ENCODE data around the gene VN1R5.

DNA sequence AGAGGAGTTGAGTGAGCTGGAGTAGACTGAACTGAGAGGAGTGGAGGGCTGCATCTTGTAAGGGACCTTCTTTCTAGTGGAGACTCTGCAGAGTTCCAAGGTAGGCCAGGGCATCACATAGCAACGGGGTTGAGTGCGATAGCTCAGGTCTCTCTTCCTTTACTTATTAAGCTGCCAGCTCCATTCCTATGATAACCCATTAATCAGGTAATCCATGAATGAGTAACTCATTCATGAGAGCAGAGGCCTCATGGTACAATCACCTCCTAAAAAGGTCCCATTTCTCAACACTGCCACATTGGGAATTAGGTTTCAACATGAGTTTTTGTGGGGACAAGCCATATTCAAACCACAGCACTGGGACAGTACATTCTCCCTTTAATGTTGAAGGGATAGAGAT, 21.3 kb downstream of the VN1R5 start:
- TF ChIP-seq, protein P1, sequence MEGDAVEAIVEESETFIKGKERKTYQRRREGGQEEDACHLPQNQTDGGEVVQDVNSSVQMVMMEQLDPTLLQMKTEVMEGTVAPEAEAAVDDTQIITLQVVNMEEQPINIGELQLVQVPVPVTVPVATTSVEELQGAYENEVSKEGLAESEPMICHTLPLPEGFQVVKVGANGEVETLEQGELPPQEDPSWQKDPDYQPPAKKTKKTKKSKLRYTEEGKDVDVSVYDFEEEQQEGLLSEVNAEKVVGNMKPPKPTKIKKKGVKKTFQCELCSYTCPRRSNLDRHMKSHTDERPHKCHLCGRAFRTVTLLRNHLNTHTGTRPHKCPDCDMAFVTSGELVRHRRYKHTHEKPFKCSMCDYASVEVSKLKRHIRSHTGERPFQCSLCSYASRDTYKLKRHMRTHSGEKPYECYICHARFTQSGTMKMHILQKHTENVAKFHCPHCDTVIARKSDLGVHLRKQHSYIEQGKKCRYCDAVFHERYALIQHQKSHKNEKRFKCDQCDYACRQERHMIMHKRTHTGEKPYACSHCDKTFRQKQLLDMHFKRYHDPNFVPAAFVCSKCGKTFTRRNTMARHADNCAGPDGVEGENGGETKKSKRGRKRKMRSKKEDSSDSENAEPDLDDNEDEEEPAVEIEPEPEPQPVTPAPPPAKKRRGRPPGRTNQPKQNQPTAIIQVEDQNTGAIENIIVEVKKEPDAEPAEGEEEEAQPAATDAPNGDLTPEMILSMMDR (IDR thresholded peaks at IDR 0.05), result no peak
- no peak for TF ChIP-seq CREB1 (CRISPR knock-in tag; IDR thresholded peaks at IDR 0.05)
- TF ChIP-seq, protein P2, sequence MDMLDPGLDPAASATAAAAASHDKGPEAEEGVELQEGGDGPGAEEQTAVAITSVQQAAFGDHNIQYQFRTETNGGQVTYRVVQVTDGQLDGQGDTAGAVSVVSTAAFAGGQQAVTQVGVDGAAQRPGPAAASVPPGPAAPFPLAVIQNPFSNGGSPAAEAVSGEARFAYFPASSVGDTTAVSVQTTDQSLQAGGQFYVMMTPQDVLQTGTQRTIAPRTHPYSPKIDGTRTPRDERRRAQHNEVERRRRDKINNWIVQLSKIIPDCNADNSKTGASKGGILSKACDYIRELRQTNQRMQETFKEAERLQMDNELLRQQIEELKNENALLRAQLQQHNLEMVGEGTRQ (CRISPR knock-in tag; IDR thresholded peaks at IDR 0.05), result no peak

Measured in WTC11 (cell line).